ENCODE data around the gene CREB3L2.

DNA sequence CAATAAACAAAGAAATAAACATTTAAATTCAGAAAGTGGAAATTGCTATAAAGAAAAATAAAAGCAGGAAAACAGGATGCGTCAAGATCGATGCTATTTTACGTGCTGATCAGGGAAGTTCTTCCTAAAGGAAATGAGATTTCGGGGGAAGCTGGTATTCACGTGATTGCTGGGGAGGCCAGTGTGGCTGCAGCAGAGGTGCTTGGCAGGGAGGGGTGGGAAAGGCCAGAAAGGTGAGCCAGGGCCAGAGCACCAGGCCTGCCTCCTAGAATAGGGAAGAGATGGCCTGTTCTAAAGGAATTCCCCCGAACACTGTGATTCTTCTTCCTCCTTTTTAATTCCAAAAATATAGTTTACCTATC is 923 bp upstream of the CREB3L2 start:
- TF ChIP-seq, protein P1, sequence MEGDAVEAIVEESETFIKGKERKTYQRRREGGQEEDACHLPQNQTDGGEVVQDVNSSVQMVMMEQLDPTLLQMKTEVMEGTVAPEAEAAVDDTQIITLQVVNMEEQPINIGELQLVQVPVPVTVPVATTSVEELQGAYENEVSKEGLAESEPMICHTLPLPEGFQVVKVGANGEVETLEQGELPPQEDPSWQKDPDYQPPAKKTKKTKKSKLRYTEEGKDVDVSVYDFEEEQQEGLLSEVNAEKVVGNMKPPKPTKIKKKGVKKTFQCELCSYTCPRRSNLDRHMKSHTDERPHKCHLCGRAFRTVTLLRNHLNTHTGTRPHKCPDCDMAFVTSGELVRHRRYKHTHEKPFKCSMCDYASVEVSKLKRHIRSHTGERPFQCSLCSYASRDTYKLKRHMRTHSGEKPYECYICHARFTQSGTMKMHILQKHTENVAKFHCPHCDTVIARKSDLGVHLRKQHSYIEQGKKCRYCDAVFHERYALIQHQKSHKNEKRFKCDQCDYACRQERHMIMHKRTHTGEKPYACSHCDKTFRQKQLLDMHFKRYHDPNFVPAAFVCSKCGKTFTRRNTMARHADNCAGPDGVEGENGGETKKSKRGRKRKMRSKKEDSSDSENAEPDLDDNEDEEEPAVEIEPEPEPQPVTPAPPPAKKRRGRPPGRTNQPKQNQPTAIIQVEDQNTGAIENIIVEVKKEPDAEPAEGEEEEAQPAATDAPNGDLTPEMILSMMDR (tag by site-specific recombination; IDR thresholded peaks at IDR 0.05) = no peak
- TF ChIP-seq ZNF677 (tag by site-specific recombination; IDR thresholded peaks at IDR 0.05) (no peak), ZNF521 (tag by site-specific recombination; IDR thresholded peaks at IDR 0.05) (no peak), ZNF2 (tag by site-specific recombination; IDR thresholded peaks at IDR 0.05) (no peak), KLF7 (tag by site-specific recombination; IDR thresholded peaks at IDR 0.05; ENCODE audit: borderline replicate concordance) (no peak), RBAK (tag by site-specific recombination; IDR thresholded peaks at IDR 0.05) (no peak), BCL11A (tag by site-specific recombination; IDR thresholded peaks at IDR 0.05; ENCODE audit: low read depth) (no peak), ZNF544 (tag by site-specific recombination; IDR thresholded peaks at IDR 0.05) (no peak), ZNF626 (tag by site-specific recombination; IDR thresholded peaks at IDR 0.05) (no peak), ZNF138 (tag by site-specific recombination; IDR thresholded peaks at IDR 0.05; ENCODE audit: borderline replicate concordance) (no peak), ZNF221 (tag by site-specific recombination; IDR thresholded peaks at IDR 0.05; ENCODE audit: borderline replicate concordance) (no peak)
- TF ChIP-seq, protein P2, sequence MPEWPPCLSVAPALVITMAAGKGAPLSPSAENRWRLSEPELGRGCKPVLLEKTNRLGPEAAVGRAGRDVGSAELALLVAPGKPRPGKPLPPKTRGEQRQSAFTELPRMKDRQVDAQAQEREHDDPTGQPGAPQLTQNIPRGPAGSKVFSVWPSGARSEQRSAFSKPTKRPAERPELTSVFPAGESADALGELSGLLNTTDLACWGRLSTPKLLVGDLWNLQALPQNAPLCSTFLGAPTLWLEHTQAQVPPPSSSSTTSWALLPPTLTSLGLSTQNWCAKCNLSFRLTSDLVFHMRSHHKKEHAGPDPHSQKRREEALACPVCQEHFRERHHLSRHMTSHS (tag by site-specific recombination; IDR thresholded peaks at IDR 0.05) = no peak
- TF ChIP-seq, protein P3, sequence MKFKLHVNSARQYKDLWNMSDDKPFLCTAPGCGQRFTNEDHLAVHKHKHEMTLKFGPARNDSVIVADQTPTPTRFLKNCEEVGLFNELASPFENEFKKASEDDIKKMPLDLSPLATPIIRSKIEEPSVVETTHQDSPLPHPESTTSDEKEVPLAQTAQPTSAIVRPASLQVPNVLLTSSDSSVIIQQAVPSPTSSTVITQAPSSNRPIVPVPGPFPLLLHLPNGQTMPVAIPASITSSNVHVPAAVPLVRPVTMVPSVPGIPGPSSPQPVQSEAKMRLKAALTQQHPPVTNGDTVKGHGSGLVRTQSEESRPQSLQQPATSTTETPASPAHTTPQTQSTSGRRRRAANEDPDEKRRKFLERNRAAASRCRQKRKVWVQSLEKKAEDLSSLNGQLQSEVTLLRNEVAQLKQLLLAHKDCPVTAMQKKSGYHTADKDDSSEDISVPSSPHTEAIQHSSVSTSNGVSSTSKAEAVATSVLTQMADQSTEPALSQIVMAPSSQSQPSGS (tag by site-specific recombination; IDR thresholded peaks at IDR 0.05; ENCODE audit: low read depth) = no peak
- TF ChIP-seq, protein P4, sequence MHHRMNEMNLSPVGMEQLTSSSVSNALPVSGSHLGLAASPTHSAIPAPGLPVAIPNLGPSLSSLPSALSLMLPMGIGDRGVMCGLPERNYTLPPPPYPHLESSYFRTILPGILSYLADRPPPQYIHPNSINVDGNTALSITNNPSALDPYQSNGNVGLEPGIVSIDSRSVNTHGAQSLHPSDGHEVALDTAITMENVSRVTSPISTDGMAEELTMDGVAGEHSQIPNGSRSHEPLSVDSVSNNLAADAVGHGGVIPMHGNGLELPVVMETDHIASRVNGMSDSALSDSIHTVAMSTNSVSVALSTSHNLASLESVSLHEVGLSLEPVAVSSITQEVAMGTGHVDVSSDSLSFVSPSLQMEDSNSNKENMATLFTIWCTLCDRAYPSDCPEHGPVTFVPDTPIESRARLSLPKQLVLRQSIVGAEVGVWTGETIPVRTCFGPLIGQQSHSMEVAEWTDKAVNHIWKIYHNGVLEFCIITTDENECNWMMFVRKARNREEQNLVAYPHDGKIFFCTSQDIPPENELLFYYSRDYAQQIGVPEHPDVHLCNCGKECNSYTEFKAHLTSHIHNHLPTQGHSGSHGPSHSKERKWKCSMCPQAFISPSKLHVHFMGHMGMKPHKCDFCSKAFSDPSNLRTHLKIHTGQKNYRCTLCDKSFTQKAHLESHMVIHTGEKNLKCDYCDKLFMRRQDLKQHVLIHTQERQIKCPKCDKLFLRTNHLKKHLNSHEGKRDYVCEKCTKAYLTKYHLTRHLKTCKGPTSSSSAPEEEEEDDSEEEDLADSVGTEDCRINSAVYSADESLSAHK (tag by site-specific recombination; IDR thresholded peaks at IDR 0.05) = no peak
